HEK293T (cell line): ENCODE data around the gene KCNQ5.

Experiments used
- HDGF ChIP-seq: fragments of 450-650 bp; IDR thresholded peaks from 2 replicates; pipeline ENCODE4 v1.6.1; 2017; ENCODE audit warnings: antibody characterized with exemption, borderline replicate concordance
- SP1 ChIP-seq: fragments of 450-650 bp; IDR thresholded peaks from 2 replicates; pipeline ENCODE4 v1.6.1; 2017

DNA sequence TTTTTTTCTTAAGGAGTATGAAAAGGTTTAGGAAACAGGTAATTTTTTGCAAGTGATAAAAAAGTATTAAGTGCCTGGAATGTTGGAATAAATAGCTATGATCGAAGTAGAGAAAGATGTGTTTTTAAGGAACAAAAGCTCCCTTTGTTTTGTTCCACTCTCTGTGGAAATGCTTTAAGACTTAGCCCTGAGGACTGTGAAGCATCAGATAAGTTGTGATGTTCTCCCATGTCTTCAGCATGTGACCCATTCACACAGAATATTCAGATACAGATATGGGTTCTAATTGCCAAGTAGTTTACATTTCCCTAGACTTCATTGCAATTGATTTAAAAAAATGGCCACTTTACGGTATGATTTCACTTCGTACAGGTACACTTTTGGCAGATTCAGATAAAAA lies 80.6 kb downstream of the KCNQ5 start:
- TF ChIP-seq HDGF (no peak), SP1 (no peak)
